Mucosa of descending colon (tissue), 3 donors: ENCODE measurements around the gene HVCN1. TPM values are rescaled to one million over a fixed set of nuclear protein-coding genes. Genes with fewer than 3 reads are reported as not detected.
A peak's percentile ranks its signal among the peaks of the same experiment; 100 is the strongest.
"Not testable (repeated sequence)": the region's sequence is repeated elsewhere in the genome, so short reads cannot be mapped to it uniquely, and the experiment has no call there.

Experiments used
- ATAC-seq: fragments of 200-7000 bp; cut with Tn5 transposase; one replicate; pipeline ENCODE4 v1.9.1; 2020; ENCODE audit warnings: mild to moderate bottlenecking, moderate library complexity
- DNase-seq, 3 donors: peaks; one replicate each; pipeline ENCODE4 v3.0.0-alpha.2; 2020
- H3K36me3 ChIP-seq: fragments of 200-600 bp; one replicate; pipeline ENCODE4 v1.8.0; 2021; ENCODE audit warnings: low read depth, mild to moderate bottlenecking
- H3K4me1 ChIP-seq: fragments of 200-600 bp; one replicate; pipeline ENCODE4 v1.8.0; 2021; ENCODE audit warnings: low read depth, mild to moderate bottlenecking
- H3K4me3 ChIP-seq: fragments of 200-600 bp; one replicate; pipeline ENCODE4 v1.8.0; 2021; ENCODE audit warnings: mild to moderate bottlenecking
- H3K9me3 ChIP-seq: fragments of 200-600 bp; one replicate; pipeline ENCODE4 v1.8.0; 2021; ENCODE audit warnings: mild to moderate bottlenecking
- CTCF ChIP-seq: fragments of 200-600 bp; IDR thresholded peaks from one replicate; pipeline ENCODE4 v1.8.0; 2022; ENCODE audit warnings: antibody characterized with exemption, mild to moderate bottlenecking
- intact Hi-C, 2 donors: fragments of 100-400 bp; cut with DNase I in 1 of 2; cut with micrococcal nuclease in 1 of 2; formaldehyde crosslinking; loops; one replicate each; pipeline versions ENCODE4 v1.11.0 to v1.11.1; 2022; cut with DNase I, micrococcal nuclease
- total RNA-seq, 3 donors: library from RNA; stranded (reverse); fragmentation: NEBNext Ultra II Directional in 2 of 3; extraction: Animal tissue kit (Norgen Biotek cat#: 25700) in 2 of 3; gene quantifications; one replicate each; pipeline versions ENCODE4 v1.2.1 to v1.2.4, GENCODE V29; 2021 to 2023
- donor health status: DM: no; HTN: no; CAD: no; lungs with moderate emphysema.
- donor health status: DM: no; HTN: no; CAD: no.
- donor health status: DM: no; HTN: yes; CAD: no.

HVCN1 gene
- total RNA-seq, 3 donors from 2014 or later, result 1.6 to 5.6 (median 3.5) TPM

DNA sequence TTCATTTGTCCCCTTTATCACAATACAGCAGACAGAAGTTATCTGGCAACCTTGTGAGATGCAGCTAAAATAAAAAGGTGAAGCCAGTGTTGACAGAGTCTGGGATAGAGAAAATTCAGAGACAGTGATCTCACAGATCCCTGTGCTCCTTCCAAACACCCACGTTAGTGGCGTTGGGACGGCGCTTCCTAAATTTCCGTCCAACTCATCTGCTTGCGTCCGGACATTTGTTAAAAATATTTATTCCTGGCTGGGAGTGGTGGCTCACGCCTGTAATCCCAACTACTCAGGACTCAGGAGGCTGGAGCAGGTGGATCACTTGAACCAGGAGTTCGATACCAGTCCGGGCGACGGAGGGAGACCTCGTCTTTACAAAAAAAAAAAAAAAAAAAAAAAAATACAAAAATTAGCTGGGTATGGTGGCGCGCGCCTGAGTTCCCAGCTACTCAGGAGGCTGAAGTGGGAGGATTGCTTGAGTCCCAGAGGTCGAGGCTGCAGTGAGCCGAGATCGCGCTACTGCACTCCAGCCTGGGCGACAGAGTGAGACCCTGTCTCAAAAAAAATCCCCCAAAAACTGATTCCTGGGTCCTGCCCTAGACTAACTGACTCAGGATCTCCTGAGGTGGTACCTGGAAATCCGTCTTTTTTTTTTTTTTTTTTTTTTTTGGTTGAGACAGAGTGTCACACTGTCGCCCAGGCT is 75.7 kb downstream of the HVCN1 start:
- DNase-seq (no peak), ATAC-seq (no peak)
- no peaks in the 10 kb centered on the region for H3K36me3 ChIP-seq
- H3K9me3 ChIP-seq, result no peaks in the 10 kb centered on the region
- H3K4me3 ChIP-seq, result no peak overlapping the region
- TF ChIP-seq CTCF, result no peak
- intact Hi-C loops, result no loop called here
- no peaks in the 10 kb centered on the region for H3K4me1 ChIP-seq

DNA sequence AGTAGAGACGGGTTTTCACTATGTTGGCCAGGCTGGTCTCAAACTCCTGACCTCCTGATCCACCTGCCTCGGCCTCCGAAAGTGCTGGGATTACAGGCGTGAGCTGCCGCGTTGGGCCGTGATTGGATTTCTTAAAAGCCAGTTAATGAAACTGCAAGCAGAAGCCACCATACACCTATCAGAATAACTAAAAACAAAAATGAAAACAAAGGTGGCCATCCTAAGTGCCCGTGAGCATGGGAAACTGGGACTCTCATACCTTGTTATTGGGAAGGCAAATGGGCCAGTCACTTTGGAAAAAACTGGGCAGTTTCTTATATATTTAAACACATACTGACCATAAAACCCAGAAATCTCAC is 82.7 kb downstream of the HVCN1 start:
- Histone ChIP-seq H3K36me3 (no peaks in the 10 kb centered on the region), H3K9me3 (no peaks in the 10 kb centered on the region), H3K4me3 (no peak overlapping the region), H3K4me1 (no peaks in the 10 kb centered on the region)
- ATAC-seq, result no peak
- DNase-seq, result no peak
- intact Hi-C loops, result no loop called here
- TF ChIP-seq CTCF, result no peak

DNA sequence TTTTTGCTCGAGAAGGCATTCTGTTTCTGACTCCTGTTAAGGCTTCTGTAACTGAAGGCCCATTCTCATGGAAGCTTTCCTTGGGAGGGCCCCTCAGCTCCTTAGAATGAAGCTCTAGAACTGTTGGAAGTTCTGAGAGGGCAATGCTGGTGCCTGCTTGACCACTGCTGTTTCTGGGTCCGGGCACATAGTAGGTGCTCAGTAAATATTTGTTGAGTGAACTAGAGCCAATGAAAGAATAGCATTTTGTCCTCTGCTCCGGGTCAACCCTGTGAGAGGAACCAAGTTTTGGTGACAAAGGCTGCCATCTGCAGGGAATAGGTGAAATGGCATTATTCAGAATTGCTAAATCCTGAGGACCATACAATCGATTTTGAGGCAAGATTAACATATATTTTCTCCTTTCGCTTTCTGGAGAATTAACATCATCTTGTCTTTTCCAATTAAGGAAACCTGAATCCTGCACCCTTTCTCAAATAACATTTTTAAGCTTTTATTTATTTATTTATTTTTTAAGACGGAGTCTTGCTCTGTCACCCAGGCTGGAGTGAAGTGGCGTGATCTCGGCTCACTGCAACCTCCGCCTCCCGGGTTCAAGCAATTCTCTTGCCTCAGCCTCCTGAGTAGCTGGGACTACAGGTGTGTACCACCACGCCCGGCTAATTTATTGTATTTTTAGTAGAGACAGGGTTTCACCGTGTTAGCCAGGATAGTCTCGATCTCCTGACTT is 86.7 kb downstream of the HVCN1 start:
- intact Hi-C loops, result loop anchor here (5.0 kb wide), 2 partner anchors 50 to 90 kb away; no protein-coding TSS in a partner anchor
- not testable (repeated sequence) for H3K9me3 ChIP-seq, H3K4me1 ChIP-seq, DNase-seq, H3K36me3 ChIP-seq, H3K4me3 ChIP-seq
- TF ChIP-seq CTCF, result peak; percentile 52
- ATAC-seq, result peak; percentile 83

DNA sequence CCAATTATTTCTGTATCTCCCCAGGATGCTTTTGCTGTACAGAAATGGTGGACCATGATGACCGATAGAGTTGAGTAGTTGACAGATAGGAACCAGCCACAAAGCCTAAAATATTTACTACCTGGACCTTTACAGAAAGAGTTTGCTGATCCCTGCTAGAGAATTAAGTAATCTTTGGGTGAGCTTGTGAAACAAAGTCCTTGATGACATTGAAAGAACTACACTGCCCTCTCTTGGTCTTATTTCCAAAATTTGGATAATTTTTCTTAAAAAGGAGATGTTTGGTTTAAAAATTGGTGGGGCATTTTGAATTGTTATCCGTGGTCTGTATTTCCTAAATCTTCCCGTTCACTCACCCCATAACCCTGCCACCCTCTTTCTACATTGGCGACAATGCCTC is 88.7 kb downstream of the HVCN1 start:
- ATAC-seq (peak; percentile 63), DNase-seq (no peak)
- no peaks in the 10 kb centered on the region for H3K36me3 ChIP-seq
- TF ChIP-seq CTCF, result no peak
- H3K4me1 ChIP-seq, result no peaks in the 10 kb centered on the region
- no peaks in the 10 kb centered on the region for H3K9me3 ChIP-seq
- intact Hi-C loops, result loop anchor here (5.0 kb wide), 2 partner anchors 48 to 88 kb away; no protein-coding TSS in a partner anchor
- no peak overlapping the region for H3K4me3 ChIP-seq

DNA sequence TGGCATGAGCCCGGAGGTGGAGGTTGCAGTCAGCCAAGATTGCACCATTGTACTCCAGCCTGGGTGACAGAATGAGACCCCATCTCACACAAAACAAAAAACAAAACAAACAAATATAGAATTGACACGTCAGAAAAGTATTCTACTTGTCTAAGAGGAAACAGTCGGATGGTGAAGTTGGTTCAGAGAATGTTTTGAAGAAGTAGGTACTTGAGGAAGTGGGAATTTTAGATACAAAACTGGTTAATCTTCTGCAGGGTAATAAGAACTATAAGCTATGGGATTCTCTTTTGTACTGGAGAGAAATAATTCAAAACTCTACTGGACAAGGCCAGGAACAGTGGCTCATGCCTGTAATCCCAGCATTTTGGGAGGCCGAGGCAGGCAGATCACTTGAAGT is 89.6 kb downstream of the HVCN1 start:
- intact Hi-C loops, result no loop called here
- H3K36me3 ChIP-seq, result no peaks in the 10 kb centered on the region
- no peak overlapping the region for H3K4me3 ChIP-seq
- ATAC-seq (no peak), DNase-seq (no peak)
- TF ChIP-seq CTCF, result no peak
- no peaks in the 10 kb centered on the region for H3K4me1 ChIP-seq
- no peaks in the 10 kb centered on the region for H3K9me3 ChIP-seq

Other genes with a start within 250 kb of the HVCN1 start
- gene ARPC3, start 238.8 kb downstream of the HVCN1 start, total RNA-seq, result 100 to 1,000 TPM; 174 to 277 (median 265) TPM
- gene GPN3, start 220.9 kb downstream of the HVCN1 start, total RNA-seq, result 10 to 100 TPM in 2 of 3 donors, 1 to 10 TPM in 1; 9.0 to 15.8 (median 12.4) TPM
- 1 to 10 TPM in 2 of 3 donors, not detected in 1; 1.9 to 4.4 TPM for gene FAM216A, start 220.3 kb downstream of the HVCN1 start, total RNA-seq
- gene VPS29, start 187.0 kb downstream of the HVCN1 start, total RNA-seq, result 100 to 1,000 TPM in 2 of 3 donors, 10 to 100 TPM in 1; 99.5 to 127 (median 121) TPM
- gene RAD9B, start 186.8 kb downstream of the HVCN1 start, total RNA-seq, result 1 to 10 TPM in 1 of 3 donors, under 1 TPM in 2; 0.26 to 1.6 (median 0.53) TPM
- 10 to 100 TPM; 32.2 to 34.8 (median 32.8) TPM for gene PPTC7, start 105.8 kb downstream of the HVCN1 start, total RNA-seq
- gene TCTN1, start 75.0 kb downstream of the HVCN1 start, total RNA-seq, result 10 to 100 TPM in 1 of 3 donors, 1 to 10 TPM in 2; 7.2 to 23.7 (median 8.2) TPM
- 100 to 1,000 TPM; 145 to 171 (median 161) TPM for gene PPP1CC, start 53.8 kb upstream of the HVCN1 start, total RNA-seq
- gene CCDC63, start 157.9 kb upstream of the HVCN1 start, total RNA-seq, result not detected
- 10 to 100 TPM in 1 of 3 donors, 1 to 10 TPM in 1, not detected in 1; 3.8 to 13.2 TPM for gene MYL2, start 231.5 kb upstream of the HVCN1 start, total RNA-seq